HCT116 (cell line): ENCODE measurements around the gene AOC1. TPM values are rescaled to one million over a fixed set of nuclear protein-coding genes. Genes with fewer than 3 reads are reported as not detected.

Experiments
- ATAC-seq: fragments of 200-7000 bp; cut with Tn5 transposase; 2 replicates; pipeline ENCODE4 v1.9.1; 2020; ENCODE audit warnings: mild to moderate bottlenecking, moderate library complexity
- BruUV-seq: library from RNA; stranded (reverse); fragments of 400-500 nt; replicated peaks from 2 replicates; lab custom pipeline; 2021; lab: Mats Ljungman, UMichigan
- CTCF ChIA-PET: fragments of 300-600 bp; sonication (Branson Sonifier 250); formaldehyde crosslinking; loops from one replicate; lab custom pipeline; 2021; ENCODE audit warnings: antibody characterized with exemption; lab: Charles Lee
- POLR2A ChIA-PET: fragments of 300-600, 350-600 bp; sonication (Branson Sonifier 250); formaldehyde crosslinking; loops from one replicate; lab custom pipeline; 2021; ENCODE audit warnings: antibody characterized with exemption; lab: Charles Lee
- RAD21 ChIA-PET, 2 experiments: fragments of 300-600 bp; sonication (Branson Sonifier 250); formaldehyde crosslinking; loops; one replicate each; lab custom pipeline; 2023; ENCODE audit warnings: low total read pairs in 2 of 2; ENCODE audit not compliant: uncharacterized antibody in 2 of 2, unreplicated experiment in 2 of 2, low non-redundant PET in 1 of 2; lab: Charles Lee
- DNase-seq: peaks from one replicate; pipeline ENCODE4 v3.0.0-alpha.2; 2010; ENCODE audit warnings: low read depth, low spot score
- H2AFZ ChIP-seq: fragments of 200-600 bp; shearing (Covaris generic), sonication (generic); 2 replicates; pipeline ENCODE4 v1.6.1; 2017; ENCODE audit warnings: low read depth, mixed run types, mixed read lengths, antibody characterized with exemption, low read length; ENCODE audit not compliant: poor library complexity, severe bottlenecking
- H3K27ac ChIP-seq: 2 replicates; pipeline ENCODE4 v1.5.1; 2012; ENCODE audit warnings: low read depth, low read length
- H3K27me3 ChIP-seq: fragments of 200-600 bp; sonication (generic); 2 replicates; pipeline ENCODE4 v1.6.1; 2016; ENCODE audit warnings: mixed run types, low read length, mixed read lengths; ENCODE audit not compliant: insufficient read depth
- H3K36me3 ChIP-seq, 2 experiments: fragments of 200-500 bp in 1 of 2; fragments of 200-600 bp in 1 of 2; sonication (Bioruptor generic) in 1 of 2; sonication (generic) in 1 of 2; 2 replicates each; pipeline versions ENCODE4 v1.5.1 to v1.6.1; 2014 to 2016; ENCODE audit warnings: low read length in 2 of 2, inconsistent platforms in 1 of 2, mixed read lengths in 1 of 2, mixed run types in 1 of 2; ENCODE audit not compliant: insufficient read depth in 2 of 2, control insufficient read depth in 1 of 2
- H3K4me1 ChIP-seq, 2 experiments: fragments of 200-600 bp in 1 of 2; sonication (generic) in 1 of 2; 2 replicates each; pipeline versions ENCODE4 v1.5.1 to v1.6.1; 2012 to 2017; ENCODE audit warnings: low read length in 2 of 2, inconsistent platforms in 1 of 2, mild to moderate bottlenecking in 1 of 2, mixed read lengths in 1 of 2, mixed run types in 1 of 2, moderate library complexity in 1 of 2; ENCODE audit not compliant: insufficient read depth in 2 of 2, control insufficient read depth in 1 of 2
- H3K4me2 ChIP-seq: fragments of 200-600 bp; sonication (generic); 2 replicates; pipeline ENCODE4 v1.6.1; 2017; ENCODE audit warnings: mixed run types, low read length, mixed read lengths
- H3K4me3 ChIP-seq, 2 experiments: fragments of 200-600 bp in 1 of 2; sonication (generic) in 1 of 2; replicated peaks in 1 of 2; 2 replicates each; pipeline ENCODE4 v1.5.1; 2011 to 2016; ENCODE audit warnings: low read length in 2 of 2, control low read depth in 1 of 2, low read depth in 1 of 2, mild to moderate bottlenecking in 1 of 2, mixed read lengths in 1 of 2, mixed run types in 1 of 2
- H3K79me2 ChIP-seq: fragments of 200-600 bp; sonication (generic); 2 replicates; pipeline ENCODE4 v1.6.1; 2017; ENCODE audit warnings: mild to moderate bottlenecking, mixed run types, low read length, moderate library complexity, mixed read lengths; ENCODE audit not compliant: insufficient read depth
- H3K9ac ChIP-seq: fragments of 200-600 bp; sonication (generic); 2 replicates; pipeline ENCODE4 v1.6.1; 2016; ENCODE audit warnings: low read length, mixed read lengths
- H3K9me2 ChIP-seq: fragments of 200-600 bp; sonication (generic), shearing (Covaris generic); 2 replicates; pipeline ENCODE4 v1.6.1; 2017; ENCODE audit warnings: mixed run types, mild to moderate bottlenecking, moderate library complexity; ENCODE audit not compliant: insufficient read depth
- H3K9me3 ChIP-seq, 2 experiments: fragments of 200-500 bp in 1 of 2; fragments of 200-600 bp in 1 of 2; sonication (Bioruptor generic) in 1 of 2; sonication (generic) in 1 of 2; 2 replicates each; pipeline ENCODE4 v1.6.1; 2014 to 2017; ENCODE audit warnings: low read length in 2 of 2, mixed read lengths in 2 of 2, inconsistent platforms in 1 of 2, low read depth in 1 of 2, mild to moderate bottlenecking in 1 of 2, mixed run types in 1 of 2, moderate library complexity in 1 of 2; ENCODE audit not compliant: control insufficient read depth in 1 of 2, insufficient read depth in 1 of 2
- H4K20me1 ChIP-seq: fragments of 200-600 bp; sonication (generic), shearing (Covaris generic); 2 replicates; pipeline ENCODE4 v1.6.1; 2017; ENCODE audit warnings: mixed run types, mild to moderate bottlenecking, moderate library complexity; ENCODE audit not compliant: insufficient read depth
- ATF3 ChIP-seq: IDR thresholded peaks from 2 replicates; pipeline ENCODE4 v1.6.1; 2012
- CBX3 ChIP-seq: IDR thresholded peaks from 2 replicates; pipeline ENCODE4 v1.6.1; 2012; ENCODE audit warnings: low read depth
- CTCF ChIP-seq, 3 experiments: fragments of 200-600 bp in 1 of 3; sonication (generic) in 1 of 3; IDR thresholded peaks in 2 of 3; conservative IDR thresholded peaks in 1 of 3; 2 replicates each; pipeline ENCODE4 v1.5.1; 2012 to 2017; ENCODE audit warnings: low read depth in 2 of 3, low read length in 2 of 3, antibody characterized with exemption in 1 of 3, borderline replicate concordance in 1 of 3, control low read depth in 1 of 3, mild to moderate bottlenecking in 1 of 3, mixed read lengths in 1 of 3, mixed run types in 1 of 3, moderate library complexity in 1 of 3; ENCODE audit not compliant: insufficient read depth in 1 of 3
- ELF1 ChIP-seq: IDR thresholded peaks from 2 replicates; pipeline ENCODE4 v1.6.1; 2012; ENCODE audit warnings: low read depth, borderline replicate concordance
- EZH2 ChIP-seq: fragments of 200-600 bp; sonication (generic); IDR thresholded peaks from 2 replicates; pipeline ENCODE4 v1.6.1; 2017; ENCODE audit warnings: antibody characterized with exemption, mixed run types
- JUND ChIP-seq: IDR thresholded peaks from 2 replicates; pipeline ENCODE4 v1.6.1; 2012
- MAX ChIP-seq: IDR thresholded peaks from 2 replicates; pipeline ENCODE4 v1.6.1; 2012
- POLR2AphosphoS5 ChIP-seq: IDR thresholded peaks from 2 replicates; pipeline ENCODE4 v1.6.1; 2011; ENCODE audit warnings: mild to moderate bottlenecking, low read depth, low read length, moderate library complexity
- RAD21 ChIP-seq: IDR thresholded peaks from 2 replicates; pipeline ENCODE4 v1.6.1; 2012; ENCODE audit warnings: low read depth, mild to moderate bottlenecking
- SIN3A ChIP-seq: IDR thresholded peaks from 2 replicates; pipeline ENCODE4 v1.6.1; 2012; ENCODE audit warnings: low read depth
- SP1 ChIP-seq: IDR thresholded peaks from 2 replicates; pipeline ENCODE4 v1.6.1; 2012; ENCODE audit warnings: low read depth
- SRF ChIP-seq: IDR thresholded peaks from 2 replicates; pipeline ENCODE4 v1.6.1; 2012; ENCODE audit warnings: low read depth
- YY1 ChIP-seq: IDR thresholded peaks from 2 replicates; pipeline ENCODE4 v1.6.1; 2011; ENCODE audit warnings: low read length, low read depth, moderate library complexity, mild to moderate bottlenecking; ENCODE audit not compliant: insufficient replicate concordance; ENCODE audit errors: extremely low read depth
- intact Hi-C: fragments of 100-400 bp; cut with micrococcal nuclease; formaldehyde crosslinking; loops from 2 replicates; pipeline ENCODE4 v1.10.0; 2022
- total RNA-seq: library from RNA; stranded (reverse); gene quantifications from one replicate; pipeline ENCODE4 v1.2.1, GENCODE V29; 2021; ENCODE audit not compliant: unreplicated experiment

The AOC1 gene
- total RNA-seq, 1 experiment from 2014 or later, result 0.37 TPM

GRCh38 chr7:150814328-150815001 is 37.9 kb upstream of the AOC1 start:
- ChIA-PET CTCF (interaction anchor here (0.9 kb wide), 1 partner anchor 62 kb away, joined by 3 read pairs; no protein-coding TSS in a partner anchor), POLR2A (no interaction called here), RAD21 (no interaction called here)
- Histone ChIP-seq H3K4me3 (no peak overlapping the region), H3K27me3 (no peaks in the 10 kb centered on the region; the same call in 1 of the 2 replicates), H4K20me1 (no peaks in the 10 kb centered on the region), H3K9me3 (no peaks in the 10 kb centered on the region), H3K79me2 (no peaks in the 10 kb centered on the region), H3K9ac (no peak overlapping the region), H3K4me2 (no peak overlapping the region), H3K4me1 (no peaks in the 10 kb centered on the region), H2AFZ (no peak overlapping the region), H3K9me2 (no peaks in the 10 kb centered on the region), H3K27ac (no peak overlapping the region), H3K36me3 (no peaks in the 10 kb centered on the region)
- intact Hi-C loops, result no loop called here
- BruUV-seq, result no TSS peak
- TF ChIP-seq SRF (no peak), CBX3 (no peak), MAX (no peak), RAD21 (no peak), ATF3 (no peak), ELF1 (no peak), YY1 (no peak), SIN3A (no peak), JUND (no peak), CTCF (IDR thresholded peaks at IDR 0.05 in 2 of 3, conservative IDR thresholded peaks at IDR 0.05 in 1 of 3; ENCODE audit: borderline replicate concordance in 1 of 3, insufficient read depth in 1 of 3, low read depth in 2 of 3, low read length in 2 of 3) (no peak), POLR2AphosphoS5 (no peak), SP1 (no peak), EZH2 (no peak)
- DNase-seq (no peak), ATAC-seq (no peak)
